ENCODE data around the gene HBQ1.

Gene HBQ1

GRCh38 chr16:142405-142967 lies 37.8 kb upstream of the HBQ1 start:
- H3K9ac ChIP-seq (ENCODE audit: low read length) = no peak overlapping the region
- no peak overlapping the region for H3K27ac ChIP-seq (ENCODE audit: low read depth, low read length, poor library complexity, severe bottlenecking)
- H3K9me3 ChIP-seq (ENCODE audit: low read length) = no peaks in the 10 kb centered on the region
- H3K36me3 ChIP-seq (ENCODE audit: insufficient read depth, low read length) = no peaks in the 10 kb centered on the region
- H3K4me2 ChIP-seq (ENCODE audit: low read length) = no peak overlapping the region
- peaks cover 6% of the 10 kb centered on the region; the same call in 1 of the 2 replicates for H3F3A ChIP-seq (ENCODE audit: insufficient read depth, low read length)
- peaks cover 7% of the 10 kb centered on the region for H3K4me1 ChIP-seq (ENCODE audit: insufficient read depth, low read length, severe bottlenecking)
- H3K9me2 ChIP-seq (ENCODE audit: low read depth, low read length) = no peaks in the 10 kb centered on the region
- H4K20me1 ChIP-seq (ENCODE audit: insufficient read depth, low read length) = no peaks in the 10 kb centered on the region
- H2AFZ ChIP-seq (ENCODE audit: low read length) = no peak overlapping the region
- no peaks in the 10 kb centered on the region; the same call in 1 of the 2 replicates for H3K27me3 ChIP-seq (ENCODE audit: insufficient read depth, low read length)
- no peak overlapping the region for H3K4me3 ChIP-seq (ENCODE audit: low read depth, low read length, poor library complexity, severe bottlenecking)
- TF ChIP-seq EZH2 (IDR thresholded peaks at IDR 0.05; ENCODE audit: borderline replicate concordance, low read length) = no peak
- TF ChIP-seq CTCF (IDR thresholded peaks at IDR 0.05; ENCODE audit: low read length) = no peak
- H3K79me2 ChIP-seq (ENCODE audit: insufficient read depth, low read length) = peaks cover 3% of the 10 kb centered on the region; the same call in 1 of the 2 replicates

GRCh38 chr16:143047-143446 lies 37.2 kb upstream of the HBQ1 start:
- Histone ChIP-seq H3K9ac (ENCODE audit: low read length) (no peak overlapping the region), H2AFZ (ENCODE audit: low read length) (no peak overlapping the region), H3K4me3 (ENCODE audit: low read depth, low read length, poor library complexity, severe bottlenecking) (no peak overlapping the region), H3K4me1 (ENCODE audit: insufficient read depth, low read length, severe bottlenecking) (peaks cover 3% of the 10 kb centered on the region), H3K9me2 (ENCODE audit: low read depth, low read length) (no peaks in the 10 kb centered on the region), H4K20me1 (ENCODE audit: insufficient read depth, low read length) (no peaks in the 10 kb centered on the region), H3K9me3 (ENCODE audit: low read length) (no peaks in the 10 kb centered on the region), H3K4me2 (ENCODE audit: low read length) (no peak overlapping the region), H3K79me2 (ENCODE audit: insufficient read depth, low read length) (no peaks in the 10 kb centered on the region), H3K36me3 (ENCODE audit: insufficient read depth, low read length) (no peaks in the 10 kb centered on the region), H3K27ac (ENCODE audit: low read depth, low read length, poor library complexity, severe bottlenecking) (no peak overlapping the region), H3F3A (ENCODE audit: insufficient read depth, low read length) (peaks cover 6% of the 10 kb centered on the region; the same call in 1 of the 2 replicates), H3K27me3 (ENCODE audit: insufficient read depth, low read length) (no peaks in the 10 kb centered on the region; the same call in 1 of the 2 replicates)
- no peak for TF ChIP-seq CTCF (IDR thresholded peaks at IDR 0.05; ENCODE audit: low read length)
- no peak for TF ChIP-seq EZH2 (IDR thresholded peaks at IDR 0.05; ENCODE audit: borderline replicate concordance, low read length)

GRCh38 chr16:143456-143855 lies 36.8 kb upstream of the HBQ1 start:
- no peaks in the 10 kb centered on the region for H3K79me2 ChIP-seq (ENCODE audit: insufficient read depth, low read length)
- H3K27ac ChIP-seq (ENCODE audit: low read depth, low read length, poor library complexity, severe bottlenecking) = no peak overlapping the region
- no peak overlapping the region for H3K4me2 ChIP-seq (ENCODE audit: low read length)
- no peak overlapping the region for H2AFZ ChIP-seq (ENCODE audit: low read length)
- H3K9me2 ChIP-seq (ENCODE audit: low read depth, low read length) = no peaks in the 10 kb centered on the region
- no peak overlapping the region for H3K4me3 ChIP-seq (ENCODE audit: low read depth, low read length, poor library complexity, severe bottlenecking)
- TF ChIP-seq EZH2 (IDR thresholded peaks at IDR 0.05; ENCODE audit: borderline replicate concordance, low read length) (no peak), CTCF (IDR thresholded peaks at IDR 0.05; ENCODE audit: low read length) (no peak)
- H3K36me3 ChIP-seq (ENCODE audit: insufficient read depth, low read length) = no peaks in the 10 kb centered on the region
- H4K20me1 ChIP-seq (ENCODE audit: insufficient read depth, low read length) = no peaks in the 10 kb centered on the region
- H3F3A ChIP-seq (ENCODE audit: insufficient read depth, low read length) = peaks cover 6% of the 10 kb centered on the region; the same call in 1 of the 2 replicates
- peaks cover 3% of the 10 kb centered on the region for H3K4me1 ChIP-seq (ENCODE audit: insufficient read depth, low read length, severe bottlenecking)
- H3K9me3 ChIP-seq (ENCODE audit: low read length) = no peaks in the 10 kb centered on the region
- no peak overlapping the region for H3K9ac ChIP-seq (ENCODE audit: low read length)
- H3K27me3 ChIP-seq (ENCODE audit: insufficient read depth, low read length) = no peaks in the 10 kb centered on the region; the same call in 1 of the 2 replicates

All from OCI-LY1 (cell line).